Right forelimb (tissue), 1 donor: ENCODE results near the gene CDKN2C.
"Not testable (repeated sequence)": the region's sequence is repeated elsewhere in the genome, so short reads cannot be mapped to it uniquely, and the experiment has no call there.

Experiments used
- DNase-seq: peaks from one replicate; pipeline ENCODE4 v3.0.0-alpha.2; 2018

The CDKN2C gene

DNA sequence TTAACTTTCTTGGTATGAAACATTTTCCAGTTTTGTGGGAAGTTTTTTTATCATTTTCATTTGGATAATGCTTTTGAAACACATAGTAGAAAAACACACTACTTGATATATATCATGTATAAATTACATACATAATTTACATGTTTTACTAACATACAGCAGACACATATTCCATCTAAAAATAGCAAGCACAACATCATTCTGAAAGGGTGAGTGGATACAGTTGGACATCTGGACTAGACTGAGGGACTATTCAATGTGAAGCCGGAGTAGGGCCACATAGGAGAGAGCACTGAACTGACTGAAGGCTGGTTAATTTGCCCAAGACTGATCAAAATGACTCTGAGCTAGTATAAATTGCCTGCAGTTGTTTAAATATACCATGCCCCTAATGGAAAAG, 11.7 kb downstream of the CDKN2C start:
- no peak for DNase-seq

DNA sequence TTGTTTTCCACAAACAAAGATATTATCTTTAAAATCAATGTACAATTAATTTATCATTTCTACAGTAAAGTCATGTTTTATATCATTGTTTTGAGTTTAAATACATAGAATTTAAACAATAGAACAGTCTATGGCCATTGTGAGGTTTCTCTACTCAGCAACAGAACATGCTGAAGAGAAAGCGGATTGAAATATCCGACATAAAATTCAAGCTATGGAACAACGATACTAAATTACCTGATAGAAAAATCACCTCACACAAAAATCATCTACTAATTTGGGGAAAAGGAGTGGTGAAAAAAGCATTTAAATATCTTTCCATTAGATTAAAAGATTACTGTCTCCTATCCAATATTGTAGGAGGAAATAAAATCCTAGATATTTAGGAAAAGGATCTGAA, 12.6 kb downstream of the CDKN2C start:
- no peak for DNase-seq

DNA sequence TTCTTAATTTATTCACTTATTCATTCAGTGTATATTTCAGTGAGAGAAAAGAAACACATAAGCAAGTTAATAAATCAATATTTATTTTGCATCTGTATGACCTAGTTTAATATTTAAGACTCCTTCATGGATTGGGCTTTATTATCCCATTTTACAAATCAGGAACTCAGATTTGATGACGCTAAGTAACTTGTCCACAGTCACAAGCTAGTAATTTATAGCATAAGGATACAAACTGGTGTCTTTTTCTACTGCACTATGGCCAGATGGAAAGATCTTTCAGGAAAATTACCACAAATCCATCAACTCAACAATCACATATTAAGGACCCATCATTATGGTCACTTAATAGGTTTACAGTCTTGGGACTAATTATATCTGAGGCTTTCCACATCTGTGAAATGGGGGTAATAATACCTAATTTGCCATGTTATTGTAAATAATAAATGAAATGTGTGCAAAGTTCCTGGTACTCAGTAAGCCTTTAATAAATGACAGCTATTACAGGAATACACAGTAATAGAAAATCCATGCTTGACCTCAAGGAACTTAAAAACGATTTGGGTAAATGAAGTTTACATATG, 13.3 kb downstream of the CDKN2C start:
- no peak for DNase-seq

DNA sequence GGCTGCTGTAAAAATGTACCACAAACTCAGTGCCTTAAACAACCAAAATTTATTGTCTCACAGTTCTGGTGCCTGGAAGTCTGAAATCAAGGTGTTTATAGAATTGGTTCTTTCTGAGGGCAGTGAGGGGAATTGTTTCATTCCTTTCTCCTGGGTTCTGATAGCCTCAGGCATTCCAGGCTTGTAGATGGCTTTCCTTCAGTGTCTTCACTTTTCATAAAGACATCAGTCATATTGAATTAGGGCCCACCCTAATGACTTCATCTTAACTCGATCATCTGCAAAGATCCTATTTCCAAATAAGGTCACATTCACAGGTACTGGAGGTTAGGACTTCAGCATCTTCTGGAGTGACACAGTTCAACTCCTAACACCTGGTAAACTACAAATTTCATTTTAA, 15.0 kb downstream of the CDKN2C start:
- DNase-seq: no peak

DNA sequence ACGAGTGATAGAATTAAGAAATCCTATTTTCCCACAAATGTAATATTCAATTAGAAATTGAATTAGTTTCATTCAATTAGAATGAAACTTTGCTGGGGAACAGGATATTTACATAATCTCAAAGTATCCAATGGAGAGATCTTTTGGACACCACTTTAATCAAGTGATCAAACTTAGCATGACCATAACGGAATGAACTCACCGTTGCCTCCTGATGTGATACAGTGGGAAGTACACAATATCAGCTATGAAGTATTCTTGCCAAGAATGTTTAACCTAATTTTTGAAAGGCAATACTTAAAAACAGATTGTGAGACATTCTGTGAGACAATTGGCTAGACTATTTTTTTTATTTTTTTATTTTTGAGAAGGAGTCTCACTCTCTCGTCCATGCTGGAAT, 16.6 kb downstream of the CDKN2C start:
- no peak for DNase-seq

DNA sequence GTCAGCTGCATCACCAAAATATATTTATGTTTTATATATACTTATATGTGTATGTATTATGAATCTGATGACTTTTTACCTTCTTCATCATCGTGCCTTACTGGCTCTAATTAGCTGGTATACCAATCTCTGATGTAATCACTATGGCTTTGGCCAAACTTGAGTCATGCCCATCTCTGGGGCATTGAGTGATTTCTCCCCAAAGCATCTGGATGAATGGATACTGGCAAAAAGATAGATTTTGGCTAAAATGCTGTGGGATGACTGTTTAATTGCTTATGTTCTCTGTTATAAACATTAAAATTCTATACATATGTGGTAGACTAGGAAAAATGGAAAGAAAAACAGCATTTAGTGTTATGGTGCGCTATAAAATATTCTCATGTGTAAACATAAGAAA, 19.6 kb downstream of the CDKN2C start:
- no peak for DNase-seq

DNA sequence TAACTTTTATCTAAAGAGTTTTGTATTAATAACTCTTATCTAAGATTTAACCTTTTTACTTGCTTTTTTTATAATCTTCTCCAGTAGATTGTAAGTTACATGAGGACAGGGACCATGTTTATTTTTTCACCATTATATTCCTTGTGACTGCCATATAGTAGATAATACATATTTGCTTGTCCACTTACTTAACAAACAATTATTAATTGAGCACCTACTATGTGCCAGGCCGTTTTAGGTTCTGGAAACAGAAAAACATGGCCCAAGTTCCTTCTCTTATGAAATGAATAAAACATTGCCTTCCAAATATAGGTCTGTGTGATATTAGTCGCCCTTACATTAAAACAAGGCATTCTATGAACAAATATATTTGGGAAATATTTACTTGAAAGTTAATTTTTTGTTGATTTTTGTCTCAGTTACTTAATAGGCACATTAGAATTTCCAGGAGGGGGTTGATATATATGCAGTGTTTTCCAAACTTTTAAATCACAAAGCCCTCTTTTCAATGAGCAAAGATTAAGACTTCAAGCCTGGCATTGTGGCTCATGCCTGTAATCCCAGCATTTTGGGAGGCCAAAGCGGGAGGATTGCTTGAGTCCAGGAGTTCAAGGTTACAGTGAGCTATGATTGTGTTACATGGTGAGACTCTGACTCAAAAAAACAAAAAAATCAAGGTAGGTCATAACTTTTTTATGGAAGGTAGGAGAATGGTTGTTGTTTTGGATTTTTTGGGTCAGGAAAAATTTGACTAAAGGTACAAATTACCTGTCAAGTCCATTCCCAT, 22.7 kb downstream of the CDKN2C start:
- no peak for DNase-seq

DNA sequence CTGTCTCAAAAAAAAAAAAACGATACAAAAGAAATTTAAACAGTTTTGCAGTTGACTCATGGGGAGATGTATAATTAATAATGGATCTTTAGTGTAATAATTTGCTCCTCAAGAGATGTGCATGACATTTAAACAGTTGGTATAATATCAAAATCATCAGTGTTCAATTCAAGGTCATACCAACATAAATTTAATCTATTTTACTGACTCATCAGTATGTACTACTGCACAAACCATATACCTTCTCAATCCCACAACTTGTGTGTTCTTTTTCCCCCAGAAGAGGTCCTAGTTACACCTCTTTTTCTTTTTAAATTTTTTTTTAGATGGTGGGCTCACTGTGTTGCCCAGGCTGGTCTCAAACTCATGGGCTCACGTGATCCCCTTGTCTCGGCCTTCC, 23.6 kb downstream of the CDKN2C start:
- DNase-seq: no peak

DNA sequence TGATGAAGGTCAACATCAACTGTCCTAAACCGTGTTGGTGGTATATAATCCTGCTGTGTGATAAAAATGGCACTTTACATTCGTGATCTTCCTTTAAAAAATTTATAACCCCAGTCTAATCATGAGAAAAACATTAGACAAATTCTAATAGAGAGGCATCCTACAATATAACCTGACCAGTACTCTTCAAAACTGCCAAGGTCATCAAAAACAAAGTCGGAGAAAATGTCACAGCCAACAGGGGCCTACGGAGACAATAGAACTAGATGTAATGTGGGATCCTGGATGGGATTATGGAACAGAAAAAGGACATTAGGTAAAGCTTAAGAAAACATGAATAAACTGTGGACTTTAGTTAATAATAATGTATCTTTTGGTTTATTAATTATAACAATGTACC, 25.0 kb downstream of the CDKN2C start:
- DNase-seq: no peak

DNA sequence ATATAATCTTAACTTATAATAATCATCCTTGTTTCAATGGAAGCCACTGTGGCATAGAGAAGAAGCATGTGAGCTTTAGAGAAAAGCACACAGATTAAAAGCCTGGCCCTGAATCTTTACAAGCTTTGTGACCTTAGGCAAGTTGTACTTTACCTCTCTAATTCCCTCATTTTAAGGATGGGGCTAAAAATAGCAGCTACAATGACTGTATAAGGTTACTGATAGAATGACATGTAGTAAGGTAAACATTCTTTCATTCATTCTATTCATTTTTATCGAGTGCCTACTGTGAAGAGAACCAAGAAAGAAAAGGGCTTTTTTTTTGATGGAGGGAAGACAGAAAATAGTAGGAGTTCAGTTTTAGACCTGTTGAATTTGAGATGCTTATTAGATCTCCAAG, 25.6 kb downstream of the CDKN2C start:
- no peak for DNase-seq

DNA sequence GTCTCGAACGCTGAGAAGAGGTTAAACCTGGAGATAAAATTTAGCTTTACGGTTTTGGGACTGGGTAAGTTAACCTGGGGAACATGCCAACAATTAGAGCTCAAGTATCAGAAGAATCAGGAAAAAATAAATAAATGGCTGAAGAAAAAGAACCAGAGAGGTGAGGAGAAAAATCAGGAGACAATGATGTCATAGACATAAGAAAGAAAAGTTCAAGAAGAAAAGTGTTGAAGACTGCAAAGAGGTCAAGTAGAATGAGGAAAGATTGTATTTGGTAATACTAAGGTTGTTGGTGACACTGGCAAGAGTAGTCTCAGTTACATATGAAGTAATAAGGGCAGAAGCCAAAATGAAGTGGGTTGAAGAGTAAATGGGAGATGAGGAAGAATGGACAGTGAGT, 26.0 kb downstream of the CDKN2C start:
- DNase-seq: no peak

DNA sequence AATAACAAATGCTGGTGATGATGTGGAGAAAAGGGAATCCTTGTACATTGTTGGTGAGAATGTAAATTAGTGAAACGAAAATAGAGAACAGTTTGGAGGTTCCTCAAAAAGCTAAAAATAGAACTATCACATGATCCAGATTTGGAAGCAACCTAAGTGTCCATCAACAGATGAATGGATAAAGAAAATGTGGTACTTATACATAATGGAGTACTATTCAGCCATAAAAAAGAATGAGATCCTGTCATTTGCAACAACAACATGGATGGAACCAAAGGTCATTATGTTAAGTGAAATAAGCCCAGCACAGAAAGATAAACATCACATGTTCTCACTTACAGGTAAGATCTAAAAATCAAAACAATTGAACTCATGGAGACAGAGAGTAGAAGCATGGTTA, 29.3 kb downstream of the CDKN2C start:
- not testable (repeated sequence) for DNase-seq

DNA sequence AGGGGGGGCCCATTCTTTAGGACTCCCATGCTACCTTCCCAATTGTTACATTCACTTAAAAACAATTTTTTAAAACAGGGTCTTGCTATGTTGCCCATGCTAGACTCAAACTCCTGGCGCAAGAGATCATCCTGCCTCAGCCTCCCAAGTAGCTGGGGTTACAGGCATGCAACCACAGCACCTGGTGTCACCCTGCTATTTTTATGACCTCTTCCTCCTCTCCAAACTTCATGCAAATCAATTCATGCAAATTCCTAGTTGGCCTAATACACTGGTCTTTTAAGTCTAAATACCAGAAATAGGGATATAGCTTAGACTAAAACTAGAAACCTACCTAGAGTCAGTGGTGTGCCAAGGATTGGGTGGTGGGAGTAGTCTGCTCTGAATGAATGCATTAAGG, 30.1 kb downstream of the CDKN2C start:
- DNase-seq: no peak

DNA sequence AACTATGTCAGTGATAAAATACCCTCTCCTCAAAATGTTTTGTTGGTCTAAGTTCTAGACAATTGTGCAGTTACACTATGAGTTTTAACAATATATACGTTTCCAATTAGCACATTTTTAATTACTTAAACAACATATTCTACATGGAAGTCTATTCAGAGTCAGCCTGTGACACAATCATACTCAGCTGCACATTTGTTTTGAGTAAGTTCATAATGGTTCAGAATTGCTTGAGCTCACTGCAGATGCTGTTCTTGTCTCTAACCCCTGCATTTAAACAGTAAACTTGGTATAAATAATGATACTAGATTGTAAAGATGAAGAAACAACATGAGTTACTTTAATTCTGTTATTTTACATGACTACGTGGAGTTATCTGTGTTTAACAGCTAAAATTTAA, 30.6 kb downstream of the CDKN2C start:
- no peak for DNase-seq

DNA sequence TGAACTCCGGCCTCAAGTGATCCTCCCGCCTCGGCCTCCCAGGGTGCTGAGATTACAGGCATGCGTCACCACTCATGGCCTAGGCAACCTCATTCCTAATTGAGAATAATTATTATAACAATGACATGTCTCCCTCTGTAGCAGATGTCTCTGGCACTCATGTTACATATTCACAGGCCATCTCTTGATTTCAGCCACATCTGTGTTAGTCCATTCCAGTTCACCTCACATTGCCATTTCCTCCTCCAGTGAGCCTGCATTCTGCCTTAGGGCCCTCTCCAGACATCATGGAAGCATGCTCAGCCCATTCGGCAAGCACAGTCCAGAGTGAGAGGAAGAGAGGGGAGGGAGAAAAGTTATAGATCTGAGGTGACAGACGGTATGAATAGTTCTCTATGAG, 32.5 kb downstream of the CDKN2C start:
- no peak for DNase-seq

DNA sequence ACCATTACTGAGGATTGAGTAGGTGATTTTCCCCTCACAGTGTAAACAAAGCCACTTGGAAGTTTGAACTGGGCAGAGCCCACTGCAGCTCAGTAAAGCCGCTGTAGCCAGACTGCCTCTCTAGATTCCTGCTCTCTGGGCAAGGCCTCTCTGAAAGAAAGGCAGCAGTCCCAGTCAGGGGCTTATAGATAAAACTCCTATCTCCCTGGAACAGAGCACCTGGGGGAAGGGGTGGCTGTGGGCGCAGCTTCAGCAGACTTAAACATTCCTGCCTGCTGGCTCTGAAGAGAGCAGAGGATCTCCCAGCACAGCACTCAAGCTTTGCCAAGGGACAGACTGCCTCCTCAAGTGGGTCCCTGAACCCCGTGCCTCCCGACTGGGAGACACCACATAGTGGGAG, 35.5 kb downstream of the CDKN2C start:
- not testable (repeated sequence) for DNase-seq

DNA sequence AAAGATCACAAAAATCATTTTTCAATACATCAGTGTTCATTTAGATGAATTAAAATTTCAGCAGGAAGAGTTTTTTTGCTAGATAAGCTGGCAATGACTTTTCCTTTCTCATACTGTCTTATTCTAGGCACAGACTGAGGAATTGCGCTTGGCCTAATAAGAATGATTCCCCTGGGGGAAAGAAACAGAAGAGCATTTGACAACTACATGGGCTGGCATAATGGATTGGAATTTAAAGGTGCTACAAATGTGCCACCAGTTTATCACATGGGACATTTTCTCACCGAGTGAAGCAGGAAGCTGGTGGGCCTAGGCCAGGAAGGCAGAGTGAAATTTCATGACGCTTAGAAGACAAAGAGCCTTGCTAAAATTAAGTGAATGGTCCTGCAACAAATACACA, 39.3 kb downstream of the CDKN2C start:
- no peak for DNase-seq

DNA sequence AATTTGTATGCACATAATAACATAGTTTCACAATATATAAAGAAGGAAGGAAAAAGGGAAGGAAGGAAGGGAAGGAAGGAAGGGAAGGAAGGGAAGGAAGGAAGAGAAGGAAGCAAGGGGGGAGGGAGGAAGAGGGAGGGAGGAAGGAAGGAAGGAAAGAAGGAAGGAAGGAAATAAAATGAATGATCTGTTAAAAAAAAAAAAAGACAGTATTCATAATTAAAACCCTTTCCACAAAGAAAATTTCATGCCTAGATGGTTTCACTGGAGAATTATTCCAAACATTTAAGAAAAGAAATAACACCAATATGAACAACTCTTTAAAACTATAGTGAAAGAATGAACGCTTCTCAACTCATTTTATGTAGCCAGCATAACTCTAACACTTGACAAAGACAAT, 44.8 kb downstream of the CDKN2C start:
- DNase-seq: no peak

DNA sequence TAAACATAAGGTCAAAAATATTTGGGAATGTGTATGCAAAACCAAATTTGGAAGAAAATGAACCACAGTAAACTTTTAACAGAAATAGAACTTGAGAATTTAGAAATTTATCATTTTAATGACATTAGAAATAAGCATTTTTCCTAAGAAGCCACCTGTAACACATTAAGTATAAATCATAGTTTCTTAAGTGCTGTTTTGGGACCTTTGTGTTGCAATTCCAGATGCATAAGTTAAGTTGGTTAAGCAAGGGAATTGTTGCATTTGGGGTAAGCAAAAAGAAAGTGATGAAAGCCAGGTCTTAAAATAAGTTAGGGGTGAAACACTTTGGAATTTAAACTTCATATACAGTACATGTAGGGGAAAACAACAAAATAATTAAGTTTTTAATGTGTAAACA, 49.8 kb downstream of the CDKN2C start:
- no peak for DNase-seq
